Anterior cingulate cortex (tissue), 58 donors: ENCODE results near the gene PRKG1.
A peak's percentile ranks its signal among the peaks of the same experiment; 100 is the strongest.

Experiments
- DNase-seq, 58 donors: peaks; one replicate each; lab custom pipeline; 2025; lab: John Stamatoyannopoulos, UW

PRKG1 gene

GRCh38 chr10:51808187-51808586 lies 733.9 kb downstream of the PRKG1 start:
- no peak for DNase-seq

GRCh38 chr10:51815723-51816122 lies 741.4 kb downstream of the PRKG1 start:
- peak in 1 of 58 donors; percentile 4 for DNase-seq

- no peak for DNase-seq
Observed at GRCh38 chr10:51821045-51821444, 746.8 kb downstream of the PRKG1 start.

GRCh38 chr10:51821745-51822144 lies 747.5 kb downstream of the PRKG1 start:
- no peak for DNase-seq

GRCh38 chr10:51832652-51833383 lies 758.5 kb downstream of the PRKG1 start:
- peak in 7 of 58 donors; percentile 1 to 23 (median 8) for DNase-seq

- no peak for DNase-seq
Observed at GRCh38 chr10:51834548-51834947, 760.3 kb downstream of the PRKG1 start.

DNA sequence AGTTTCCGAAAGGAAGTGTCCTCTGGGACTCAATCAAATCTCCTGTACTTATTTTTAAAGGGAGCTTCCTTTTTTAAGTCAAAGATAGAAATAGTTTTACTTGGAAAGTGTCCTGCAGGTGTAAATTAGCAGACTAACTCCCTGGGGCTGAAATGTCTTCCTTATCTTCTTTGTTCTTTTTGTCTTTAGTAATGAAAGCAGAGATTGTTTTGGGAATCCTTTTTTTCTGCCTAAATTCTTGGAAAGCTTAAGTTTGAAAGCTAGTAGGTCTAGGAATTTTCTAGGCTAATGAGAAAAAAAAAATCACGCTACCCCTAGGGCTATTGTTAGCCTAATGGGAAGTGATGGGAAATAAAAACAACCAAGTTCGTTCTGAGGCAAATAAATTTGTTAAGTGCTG lies 764.2 kb downstream of the PRKG1 start:
- no peak for DNase-seq

DNA sequence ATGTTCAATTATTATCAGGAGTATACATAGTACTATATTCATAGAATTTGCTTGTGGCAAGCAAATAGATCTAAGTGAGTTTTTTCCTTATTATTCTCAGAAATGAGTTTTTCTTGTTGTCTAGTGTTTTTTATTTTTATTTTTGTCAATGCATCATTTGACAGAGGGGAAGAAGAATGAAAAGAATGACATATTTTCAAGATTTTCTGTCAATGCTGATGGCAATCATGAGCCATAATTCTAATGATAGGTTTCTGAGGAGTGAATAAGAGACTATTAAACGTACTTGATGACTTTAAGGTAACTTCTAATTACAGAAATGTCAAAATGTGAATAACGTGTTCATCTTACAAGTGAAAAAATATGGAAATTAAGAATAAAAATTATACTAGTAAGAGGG lies 769.7 kb downstream of the PRKG1 start:
- DNase-seq: no peak

DNA sequence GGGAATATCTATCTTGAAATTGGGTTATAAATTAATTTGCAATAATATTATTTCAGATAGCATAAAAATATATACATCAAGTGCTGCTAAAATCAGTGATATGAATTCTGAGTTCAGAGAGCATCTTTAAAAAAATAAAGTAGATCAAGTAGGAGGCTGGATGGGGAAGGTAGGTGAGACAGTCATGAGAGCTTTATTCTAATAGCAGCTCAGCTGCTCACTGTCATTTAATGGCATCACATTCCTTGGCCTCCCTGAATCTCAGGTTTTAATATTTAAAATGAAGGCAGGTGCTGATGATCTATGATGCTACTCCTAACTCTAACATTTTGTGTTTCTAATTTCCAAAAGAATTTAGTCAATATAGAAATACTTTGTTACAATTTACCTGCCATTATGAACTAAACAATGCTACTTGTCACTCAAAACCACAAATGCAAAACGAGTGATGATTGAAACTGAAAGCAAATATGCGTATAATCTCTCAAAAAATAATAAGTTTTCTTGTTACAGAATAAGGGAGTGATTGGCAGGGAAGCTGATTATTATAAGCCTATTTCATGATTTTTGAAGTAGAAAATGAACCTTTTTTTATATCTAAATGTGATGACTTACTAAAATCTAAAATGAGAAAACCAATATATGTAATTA lies 772.7 kb downstream of the PRKG1 start:
- no peak for DNase-seq

GRCh38 chr10:51852297-51852696 lies 778.0 kb downstream of the PRKG1 start:
- no peak for DNase-seq

DNA sequence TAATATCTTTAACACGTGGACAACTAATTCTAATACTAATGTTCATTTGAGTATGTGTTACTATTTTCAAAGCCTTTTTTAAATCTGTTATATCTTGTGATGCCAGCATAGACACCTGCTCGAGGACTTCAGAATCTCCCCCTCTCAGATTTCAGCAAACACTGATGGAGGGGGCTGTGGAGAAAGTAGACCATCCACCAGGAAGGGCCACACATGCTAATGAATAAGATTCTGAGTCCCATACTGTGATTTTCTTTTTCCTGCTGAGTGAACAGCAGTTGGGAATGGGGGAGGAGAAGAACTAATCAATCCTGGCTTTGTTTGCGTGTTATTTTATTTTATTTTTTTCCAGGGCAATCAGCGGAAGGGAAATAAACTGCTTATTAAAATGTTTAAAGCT lies 783.0 kb downstream of the PRKG1 start:
- DNase-seq: no peak

GRCh38 chr10:51860257-51860656 lies 786.0 kb downstream of the PRKG1 start:
- DNase-seq: peak in 17 of 58 donors; percentile 1 to 55 (median 23)

DNA sequence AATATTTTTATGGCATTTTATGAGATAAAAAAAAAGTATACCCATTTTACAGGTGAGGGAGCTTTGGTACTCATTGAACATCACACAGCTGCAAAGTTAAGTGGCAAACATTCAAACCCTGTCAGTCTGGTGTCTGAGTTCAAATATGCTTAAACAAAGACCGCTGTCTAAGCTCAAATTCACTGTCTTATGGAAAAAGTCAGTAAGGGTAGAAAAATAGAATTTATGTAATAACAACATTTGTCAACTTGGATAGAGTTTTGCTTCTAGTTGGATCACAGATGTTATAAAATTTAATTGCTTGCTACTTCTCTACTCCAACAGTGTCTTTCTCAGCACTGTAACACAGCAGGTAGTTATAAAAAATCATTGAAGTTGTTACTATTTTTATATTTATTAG lies 786.8 kb downstream of the PRKG1 start:
- DNase-seq: no peak

DNA sequence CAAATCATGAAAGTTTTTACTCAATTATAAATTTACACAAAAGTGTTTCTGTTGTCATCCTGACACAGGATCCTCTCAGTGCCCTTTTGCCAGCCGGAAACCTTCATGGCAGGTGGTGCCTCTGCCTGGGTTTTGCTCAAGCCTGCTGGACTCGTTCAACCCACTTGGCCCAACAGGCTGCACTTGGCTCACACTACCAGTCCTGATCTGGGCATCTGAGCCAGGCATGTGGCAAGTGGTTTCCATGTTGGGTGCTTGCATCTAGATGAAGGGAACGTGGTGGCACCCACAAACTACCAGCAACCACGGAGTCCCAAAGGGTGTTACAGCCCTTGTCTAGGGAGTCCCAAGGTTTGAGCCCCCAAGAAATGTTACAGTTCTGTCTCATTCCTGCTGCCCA lies 787.4 kb downstream of the PRKG1 start:
- no peak for DNase-seq

DNA sequence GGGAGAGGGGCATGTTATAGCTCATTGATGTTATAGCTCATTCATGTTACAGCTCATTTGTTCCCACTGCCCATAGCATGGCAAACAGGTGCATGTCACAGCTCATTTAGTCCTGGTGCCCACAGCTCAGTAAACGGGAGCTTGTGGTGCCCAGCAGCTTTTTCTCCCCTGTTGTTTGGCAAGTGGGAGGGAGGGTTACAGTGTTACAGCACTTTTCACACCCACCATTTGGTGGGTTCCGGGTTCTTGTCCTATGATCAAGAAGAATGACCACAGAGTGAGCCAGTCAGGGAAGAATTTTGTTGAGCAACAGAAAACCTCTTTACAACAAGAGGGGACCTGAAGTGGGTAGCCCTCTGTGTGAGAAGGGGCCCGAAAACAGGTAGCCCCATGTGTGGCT lies 787.9 kb downstream of the PRKG1 start:
- DNase-seq: no peak

DNA sequence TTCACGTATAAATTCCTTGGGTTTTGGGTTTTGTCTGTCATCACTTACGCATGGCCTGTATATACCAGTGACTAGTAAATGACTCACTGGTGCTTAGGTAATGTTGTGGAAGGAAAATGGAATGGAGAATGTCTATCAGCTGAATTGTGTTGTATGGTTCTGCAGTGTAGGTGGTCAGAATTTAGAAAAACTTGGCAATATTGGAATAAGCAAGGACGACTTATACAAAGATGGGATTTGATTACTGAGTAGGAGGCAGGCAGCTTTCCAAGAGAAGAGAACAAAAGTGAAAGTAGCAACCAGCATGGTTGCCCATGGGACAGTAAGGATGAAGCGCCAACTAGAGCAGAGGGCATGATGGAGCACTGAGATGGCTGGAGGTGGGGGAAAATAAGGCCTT lies 793.7 kb downstream of the PRKG1 start:
- DNase-seq: no peak

DNA sequence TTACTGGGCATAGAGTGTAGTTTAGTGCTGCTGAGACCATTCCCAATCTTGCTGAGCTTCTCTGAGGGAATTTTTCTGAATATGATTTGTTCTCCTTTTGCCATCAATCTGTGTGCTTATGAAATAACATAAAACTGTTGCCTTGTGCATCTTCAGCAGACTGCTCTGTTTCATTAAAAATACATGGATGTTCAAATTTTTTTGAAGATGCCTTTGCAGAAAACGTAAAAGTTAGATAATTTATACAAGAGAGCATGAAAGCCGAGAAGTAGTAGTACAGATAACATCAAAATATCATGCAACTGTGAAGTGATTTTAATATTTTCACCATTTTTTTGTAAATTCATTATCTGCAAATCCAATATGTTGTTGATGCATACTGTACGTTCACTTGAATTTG lies 799.8 kb downstream of the PRKG1 start:
- DNase-seq: no peak

- DNase-seq: no peak
Observed at GRCh38 chr10:51875610-51876009, 801.3 kb downstream of the PRKG1 start.

GRCh38 chr10:51876503-51876902 lies 802.2 kb downstream of the PRKG1 start:
- DNase-seq: no peak

DNA sequence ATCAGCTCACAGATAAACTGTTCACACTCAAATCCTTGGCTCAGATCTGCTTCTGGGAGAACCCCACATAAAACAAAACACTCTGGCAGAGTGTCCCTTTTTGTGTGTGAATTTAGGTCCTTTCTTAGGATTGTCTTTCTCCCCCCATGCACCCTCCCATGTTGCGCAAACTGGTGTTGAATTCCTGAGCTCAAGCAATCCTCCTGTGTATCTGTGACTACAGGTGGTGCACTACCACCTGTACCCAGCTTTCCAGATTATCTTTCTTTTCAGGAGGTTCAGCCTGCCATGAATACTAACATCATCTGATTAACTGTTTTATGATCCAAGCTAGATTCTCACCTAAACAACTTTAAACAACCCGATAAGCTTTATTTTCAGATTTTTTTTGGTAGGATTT lies 802.7 kb downstream of the PRKG1 start:
- no peak for DNase-seq

DNA sequence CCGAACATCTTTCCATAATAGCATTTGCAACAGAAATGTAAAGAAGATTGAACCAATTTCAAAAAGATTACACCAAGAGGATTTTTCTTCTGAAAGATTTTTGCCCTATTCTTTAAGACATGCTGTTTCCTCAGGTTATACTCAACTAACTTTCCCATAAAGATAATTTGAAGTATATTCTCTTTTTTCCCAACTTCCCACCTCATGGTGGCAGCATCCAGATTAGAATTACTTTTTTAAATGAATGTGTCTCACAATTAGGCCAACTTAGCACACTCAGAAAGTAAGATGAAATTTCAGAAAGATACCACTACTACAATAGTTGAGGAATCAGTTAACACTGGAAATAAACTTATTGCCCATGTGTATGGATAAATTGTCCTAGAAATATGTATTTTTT lies 803.3 kb downstream of the PRKG1 start:
- DNase-seq: no peak

DNA sequence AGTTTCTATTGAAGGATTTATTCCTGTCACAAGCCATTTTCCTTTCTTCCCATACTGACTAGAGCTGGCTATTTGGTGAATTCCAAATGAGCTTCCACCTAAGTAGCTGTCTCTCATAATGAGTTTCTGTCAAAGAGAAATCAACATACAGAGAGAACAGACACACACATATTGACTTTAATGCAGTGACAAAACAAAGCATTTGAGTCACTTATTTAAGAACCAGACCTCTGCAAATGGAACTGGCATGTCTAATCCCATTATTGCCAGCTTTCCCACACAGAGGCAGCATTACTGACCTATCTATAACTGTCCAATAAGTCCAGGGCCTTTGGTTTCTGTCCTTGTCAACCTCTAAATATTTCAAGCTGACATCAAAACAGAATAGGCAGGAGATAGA lies 804.4 kb downstream of the PRKG1 start:
- DNase-seq: no peak
